ENCODE measurements around the gene TMBIM6.

TMBIM6 gene

DNA sequence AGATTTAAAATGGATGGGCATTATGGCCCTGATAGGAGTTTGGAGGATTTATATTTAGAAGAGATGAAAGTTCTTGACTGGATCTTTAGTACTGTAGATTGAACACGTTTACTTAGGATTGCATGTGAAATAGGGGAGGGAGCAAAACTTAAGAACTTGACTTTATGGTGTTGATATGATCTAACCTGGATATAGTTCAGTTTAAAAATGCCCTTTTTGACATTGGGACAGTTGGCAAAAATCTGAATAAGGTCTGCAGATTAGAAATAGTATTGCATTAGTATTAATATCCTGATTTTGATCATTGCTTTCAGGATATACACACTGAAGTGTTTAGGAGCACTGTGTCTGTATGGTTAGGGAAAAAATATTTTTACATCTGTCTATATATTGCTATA is 9.6 kb downstream of the TMBIM6 start:
- TF ChIP-seq, protein P1, sequence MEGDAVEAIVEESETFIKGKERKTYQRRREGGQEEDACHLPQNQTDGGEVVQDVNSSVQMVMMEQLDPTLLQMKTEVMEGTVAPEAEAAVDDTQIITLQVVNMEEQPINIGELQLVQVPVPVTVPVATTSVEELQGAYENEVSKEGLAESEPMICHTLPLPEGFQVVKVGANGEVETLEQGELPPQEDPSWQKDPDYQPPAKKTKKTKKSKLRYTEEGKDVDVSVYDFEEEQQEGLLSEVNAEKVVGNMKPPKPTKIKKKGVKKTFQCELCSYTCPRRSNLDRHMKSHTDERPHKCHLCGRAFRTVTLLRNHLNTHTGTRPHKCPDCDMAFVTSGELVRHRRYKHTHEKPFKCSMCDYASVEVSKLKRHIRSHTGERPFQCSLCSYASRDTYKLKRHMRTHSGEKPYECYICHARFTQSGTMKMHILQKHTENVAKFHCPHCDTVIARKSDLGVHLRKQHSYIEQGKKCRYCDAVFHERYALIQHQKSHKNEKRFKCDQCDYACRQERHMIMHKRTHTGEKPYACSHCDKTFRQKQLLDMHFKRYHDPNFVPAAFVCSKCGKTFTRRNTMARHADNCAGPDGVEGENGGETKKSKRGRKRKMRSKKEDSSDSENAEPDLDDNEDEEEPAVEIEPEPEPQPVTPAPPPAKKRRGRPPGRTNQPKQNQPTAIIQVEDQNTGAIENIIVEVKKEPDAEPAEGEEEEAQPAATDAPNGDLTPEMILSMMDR (IDR thresholded peaks at IDR 0.05), result no peak

DNA sequence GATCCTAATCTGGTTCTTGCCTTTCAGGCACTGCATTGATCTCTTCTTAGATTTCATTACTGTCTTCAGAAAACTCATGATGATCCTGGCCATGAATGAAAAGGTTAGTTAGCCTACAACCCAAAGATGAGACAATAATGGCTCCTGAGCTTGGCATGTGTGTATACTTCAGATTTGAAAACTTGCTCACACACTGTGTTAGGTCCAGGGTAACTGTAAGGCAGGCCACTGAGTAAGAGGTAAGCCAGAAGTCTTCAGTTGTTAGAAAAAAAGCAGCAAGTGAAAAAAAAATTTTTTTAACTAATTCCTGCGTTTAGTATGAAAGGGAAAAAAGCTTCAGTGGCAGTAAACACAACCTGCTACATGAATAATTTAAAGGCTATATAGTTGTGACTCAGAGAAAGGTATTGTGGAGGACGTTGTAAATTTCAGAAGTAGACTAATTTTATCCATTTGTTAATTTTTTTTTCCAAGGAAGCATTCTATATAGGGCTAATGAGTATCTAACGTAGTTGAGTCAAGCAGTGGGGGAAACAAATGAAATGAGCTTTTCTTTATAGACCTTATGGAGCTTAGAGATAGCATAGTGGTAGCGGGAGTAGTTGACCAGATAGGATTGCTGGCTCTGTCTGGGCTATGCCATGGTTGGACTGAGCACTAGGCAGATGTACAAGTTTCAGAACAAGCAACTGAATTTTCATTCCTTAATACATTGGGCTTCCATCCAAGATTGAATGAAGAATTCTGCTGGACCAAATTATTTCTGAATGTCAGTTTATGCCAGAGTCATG is 20.5 kb downstream of the TMBIM6 start:
- no peaks in the 10 kb centered on the region for H3K27me3 ChIP-seq
- H3K36me3 ChIP-seq, result peaks cover 86% of the 10 kb centered on the region
- H3K4me1 ChIP-seq (ENCODE audit: control insufficient read depth in 1 of 2, insufficient read depth in 1 of 2, low read depth in 1 of 2, low read length in 1 of 2), result peaks cover 7 to 14% of the 10 kb centered on the region in 2 experiments
- TF ChIP-seq, protein P1 (IDR thresholded peaks at IDR 0.05), result no peak
- no peaks in the 10 kb centered on the region for H3K9me3 ChIP-seq
- peak overlapping the region; percentile 48 for H3K27ac ChIP-seq
- H3K4me3 ChIP-seq (ENCODE audit: low read depth in 1 of 2, low read length in 1 of 2), result no peak overlapping the region

More for the DNA sequence above, 9.6 kb downstream of the TMBIM6 start:
- Histone ChIP-seq H3K9me3 (no peaks in the 10 kb centered on the region), H3K27ac (peak overlapping the region; percentile 53), H3K27me3 (no peaks in the 10 kb centered on the region), H3K4me3 (ENCODE audit: low read depth in 1 of 2, low read length in 1 of 2) (no peak overlapping the region), H3K36me3 (peaks cover 40% of the 10 kb centered on the region), H3K4me1 (ENCODE audit: control insufficient read depth in 1 of 2, insufficient read depth in 1 of 2, low read depth in 1 of 2, low read length in 1 of 2) (peaks cover 18 to 22% of the 10 kb centered on the region in 2 experiments)

DNA sequence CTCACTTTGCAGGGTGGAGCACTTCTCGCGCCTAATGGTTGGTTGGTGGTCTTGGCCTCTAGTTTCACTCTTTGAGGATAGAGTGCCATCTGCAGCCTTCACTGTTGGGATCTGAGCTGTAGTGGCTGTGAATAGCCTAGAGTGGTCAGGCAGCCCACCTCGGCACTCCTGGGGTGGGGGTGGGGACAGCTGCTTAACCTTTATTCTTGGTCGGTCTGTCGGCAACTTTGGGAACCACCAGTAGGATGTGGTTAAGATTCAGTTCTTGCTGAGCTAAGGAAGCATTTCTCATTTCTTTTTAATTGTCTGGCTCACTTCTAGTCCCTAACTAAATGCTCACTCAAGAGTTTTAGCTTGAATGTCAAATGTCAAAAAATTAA is 21.1 kb downstream of the TMBIM6 start:
- H3K27me3 ChIP-seq, result no peaks in the 10 kb centered on the region
- H3K9me3 ChIP-seq, result no peaks in the 10 kb centered on the region
- H3K4me3 ChIP-seq (ENCODE audit: low read depth in 1 of 2, low read length in 1 of 2), result no peak overlapping the region
- peaks cover 7 to 14% of the 10 kb centered on the region in 2 experiments for H3K4me1 ChIP-seq (ENCODE audit: control insufficient read depth in 1 of 2, insufficient read depth in 1 of 2, low read depth in 1 of 2, low read length in 1 of 2)
- H3K27ac ChIP-seq, result peak overlapping the region; percentile 48
- peaks cover 80% of the 10 kb centered on the region for H3K36me3 ChIP-seq
- TF ChIP-seq, protein P1 (IDR thresholded peaks at IDR 0.05), result no peak

DNA sequence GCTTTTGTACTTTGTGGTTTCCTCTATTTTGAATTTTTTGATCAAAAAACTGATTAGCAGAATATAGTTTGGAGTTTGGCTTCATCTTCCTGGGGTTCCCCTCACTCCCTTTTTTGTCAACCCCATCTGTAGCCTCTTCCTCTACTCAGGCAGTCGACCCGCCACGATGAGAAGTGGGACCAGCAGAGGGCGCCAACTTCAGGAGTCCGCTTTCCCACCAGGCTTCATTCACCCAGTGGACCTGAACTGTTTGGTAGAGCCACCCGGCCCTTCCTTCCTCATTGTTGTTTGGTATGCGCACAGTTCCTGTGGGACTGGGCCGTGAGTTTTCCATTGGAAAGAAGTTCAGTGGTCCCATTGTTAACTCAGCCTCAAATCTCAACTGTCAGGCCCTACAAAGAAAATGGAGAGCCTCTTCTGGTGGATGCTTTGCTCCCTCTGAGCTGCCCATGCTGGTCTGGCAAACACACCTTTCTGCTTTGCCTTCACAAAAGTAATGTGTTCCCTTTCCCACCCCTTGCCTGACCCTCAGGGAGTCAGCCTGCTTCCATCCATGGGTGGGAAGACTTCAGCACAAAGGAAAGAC is 21.7 kb downstream of the TMBIM6 start:
- Histone ChIP-seq H3K27me3 (no peaks in the 10 kb centered on the region), H3K4me3 (ENCODE audit: low read depth in 1 of 2, low read length in 1 of 2) (no peak overlapping the region), H3K9me3 (no peaks in the 10 kb centered on the region), H3K27ac (peak overlapping the region; percentile 48), H3K36me3 (peaks cover 74% of the 10 kb centered on the region), H3K4me1 (ENCODE audit: control insufficient read depth in 1 of 2, insufficient read depth in 1 of 2, low read depth in 1 of 2, low read length in 1 of 2) (peaks cover 7 to 14% of the 10 kb centered on the region in 2 experiments)
- TF ChIP-seq, protein P1 (IDR thresholded peaks at IDR 0.05), result peak; percentile 59

DNA sequence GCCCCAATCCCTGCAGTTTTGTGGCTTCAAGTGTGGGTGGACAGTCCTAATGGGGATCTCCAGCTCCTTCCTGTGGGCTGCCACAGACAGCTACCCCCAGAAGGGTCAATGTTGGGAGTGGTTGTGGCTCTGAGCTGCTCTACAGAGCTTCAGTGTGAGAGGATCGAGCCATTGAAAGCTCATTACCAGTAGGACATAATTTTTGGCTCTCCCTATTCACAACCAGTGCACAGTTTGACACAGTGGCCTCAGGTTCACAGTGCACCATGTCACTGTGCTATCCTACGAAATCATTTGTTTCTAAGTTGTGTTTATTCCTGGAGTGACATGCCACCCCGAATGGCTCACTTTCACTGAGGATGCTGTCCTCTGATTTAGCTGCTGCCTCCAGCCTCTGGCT is 22.8 kb downstream of the TMBIM6 start:
- Histone ChIP-seq H3K27ac (peak overlapping the region; percentile 16), H3K9me3 (no peaks in the 10 kb centered on the region), H3K36me3 (peaks cover 63% of the 10 kb centered on the region), H3K4me1 (ENCODE audit: control insufficient read depth in 1 of 2, insufficient read depth in 1 of 2, low read depth in 1 of 2, low read length in 1 of 2) (peaks cover 7 to 14% of the 10 kb centered on the region in 2 experiments), H3K27me3 (no peaks in the 10 kb centered on the region), H3K4me3 (ENCODE audit: low read depth in 1 of 2, low read length in 1 of 2) (no peak overlapping the region)
- TF ChIP-seq, protein P1 (IDR thresholded peaks at IDR 0.05), result no peak
